NCI-H460 (cell line): Measurements from ENCODE around the gene EMB. TPM values are rescaled to one million over a fixed set of nuclear protein-coding genes. Genes with fewer than 3 reads are reported as not detected.

ENCODE experiments used
- total RNA-seq: library from RNA; depleted of rRNA; stranded (reverse); fragments of >200 nt; shearing (Covaris generic); gene quantifications from 2 replicates; pipeline ENCODE4 v1.2.3, GENCODE V29; 2014; rRNA removed

The EMB gene
- total RNA-seq, 1 experiment from 2014 or later = 23.4 TPM

Other genes starting within 250 kb of the EMB start
- gene PARP8, start 225.3 kb upstream of the EMB start, total RNA-seq = 12.0 and 12.7 TPM in 2 replicates